ENCODE results near the gene PHOSPHO1. TPM values are rescaled to one million over a fixed set of nuclear protein-coding genes. Genes with fewer than 3 reads are reported as not detected.

The PHOSPHO1 gene
- total and polyA plus RNA-seq, 2 of the 13 experiments (the other 11 are each of a cell fraction or from before 2014, with no cell fraction given): not detected

DNA sequence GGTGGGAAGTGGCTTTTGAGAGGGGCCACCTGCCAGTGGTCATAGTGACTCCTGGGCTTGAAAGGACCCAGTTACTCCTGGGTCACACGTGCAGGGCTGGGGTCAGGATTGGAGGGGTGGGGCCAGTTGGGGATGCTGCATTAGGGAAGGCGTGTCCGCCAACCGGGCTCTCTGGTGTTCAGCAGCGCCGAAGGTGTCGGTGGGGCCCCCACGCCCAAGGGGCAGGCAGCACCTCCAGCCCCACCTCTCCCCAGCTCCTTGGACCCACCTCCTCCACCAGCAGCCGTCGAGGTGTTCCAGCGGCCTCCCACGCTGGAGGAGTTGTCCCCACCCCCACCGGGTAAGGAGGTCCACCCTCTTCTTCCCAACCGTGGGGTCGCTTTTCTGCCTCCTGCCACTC is 10.6 kb downstream of the PHOSPHO1 start:
- peaks cover 12 to 73% of the 10 kb centered on the region in 2 experiments; a peak in 4 of 5 replicates for H3K27me3 ChIP-seq (ENCODE audit: control insufficient read depth in 1 of 2, insufficient read depth in 2 of 2, low read length in 2 of 2)
- no peaks in the 10 kb centered on the region for H4K20me1 ChIP-seq (ENCODE audit: insufficient read depth, low read length)
- no peak overlapping the region for H3K4me3 ChIP-seq (replicated peaks in 1 of 3; ENCODE audit: insufficient read depth in 1 of 3, low read depth in 2 of 3, low read length in 3 of 3)
- H3K27ac ChIP-seq (ENCODE audit: extremely low read length, insufficient read depth, low read length): no peak overlapping the region
- no TSS peak for BruUV-seq (replicated peaks)
- no peak for FAIRE-seq
- ChIA-PET CTCF (ENCODE audit: low intra/inter-chr PET ratio, low total read pairs) (no interaction called here), POLR2A (no interaction called here)
- H3K4me1 ChIP-seq (ENCODE audit: insufficient read depth, low read length): peaks cover 14% of the 10 kb centered on the region
- H3K4me2 ChIP-seq (ENCODE audit: low read depth, low read length): no peak overlapping the region
- no peak for DNase-seq (ENCODE audit: low spot score)
- no peaks in the 10 kb centered on the region for H3K9me3 ChIP-seq (ENCODE audit: low read length)
- no peak overlapping the region for H2AFZ ChIP-seq (ENCODE audit: low read length)
- H3K9ac ChIP-seq (ENCODE audit: insufficient read depth, low read depth, low read length): no peak overlapping the region
- H3K79me2 ChIP-seq (ENCODE audit: insufficient read depth, low read length): no peaks in the 10 kb centered on the region
- WGBS (ENCODE audit: low lambda C conversion rate): 28% methylated on average over 11 of the region's 15 CpGs
- TF ChIP-seq ATF3 (CRISPR knock-in tag; IDR thresholded peaks at IDR 0.05): no peak
- no peak for TF ChIP-seq ZFP41 (CRISPR knock-in tag; IDR thresholded peaks at IDR 0.05; ENCODE audit: borderline replicate concordance)
- no peak for TF ChIP-seq HDAC1 (CRISPR knock-in tag; IDR thresholded peaks at IDR 0.05)
- TF ChIP-seq SAP130 (CRISPR knock-in tag; IDR thresholded peaks at IDR 0.05; ENCODE audit: low read depth): no peak
- TF ChIP-seq MTF1 (CRISPR knock-in tag; IDR thresholded peaks at IDR 0.05): no peak
- no peak for TF ChIP-seq HES4 (CRISPR knock-in tag; IDR thresholded peaks at IDR 0.05; ENCODE audit: borderline replicate concordance)
- TF ChIP-seq MED8 (CRISPR knock-in tag; IDR thresholded peaks at IDR 0.05; ENCODE audit: insufficient replicate concordance): no peak
- no peak for TF ChIP-seq RORA (CRISPR knock-in tag; IDR thresholded peaks at IDR 0.05)
- H3K36me3 ChIP-seq (replicated peaks in 1 of 2; ENCODE audit: control insufficient read depth in 1 of 2, insufficient read depth in 2 of 2, low read length in 2 of 2): no peaks in the 10 kb centered on the region
- intact Hi-C loops (cut with micrococcal nuclease; ENCODE audit: unreplicated experiment) (no loop called here), in situ Hi-C loops (cut with HindIII; ENCODE audit: extremely low pct_ligation_motif_present, low pct_unique_long_range_greater_than_20kb) (no loop called here)
- ATAC-seq: no peak
